NOMO-1 treated with dmso at 0.1 percent for 144 hours (cell line): ENCODE measurements around the gene TMEM44.

ENCODE experiments used
- DNase-seq: peaks from one replicate; lab custom pipeline; 2025; ENCODE audit not compliant: unreplicated experiment; lab: John Stamatoyannopoulos, UW

Gene TMEM44

GRCh38 chr3:194633349-194634004, at the start of gene TMEM44:
TSS of gene TMEM44 (minus strand) at chr3:194633419. CDS start at chr3:194633215, 204 bp downstream.
- DNase-seq: peak; percentile 70

DNA sequence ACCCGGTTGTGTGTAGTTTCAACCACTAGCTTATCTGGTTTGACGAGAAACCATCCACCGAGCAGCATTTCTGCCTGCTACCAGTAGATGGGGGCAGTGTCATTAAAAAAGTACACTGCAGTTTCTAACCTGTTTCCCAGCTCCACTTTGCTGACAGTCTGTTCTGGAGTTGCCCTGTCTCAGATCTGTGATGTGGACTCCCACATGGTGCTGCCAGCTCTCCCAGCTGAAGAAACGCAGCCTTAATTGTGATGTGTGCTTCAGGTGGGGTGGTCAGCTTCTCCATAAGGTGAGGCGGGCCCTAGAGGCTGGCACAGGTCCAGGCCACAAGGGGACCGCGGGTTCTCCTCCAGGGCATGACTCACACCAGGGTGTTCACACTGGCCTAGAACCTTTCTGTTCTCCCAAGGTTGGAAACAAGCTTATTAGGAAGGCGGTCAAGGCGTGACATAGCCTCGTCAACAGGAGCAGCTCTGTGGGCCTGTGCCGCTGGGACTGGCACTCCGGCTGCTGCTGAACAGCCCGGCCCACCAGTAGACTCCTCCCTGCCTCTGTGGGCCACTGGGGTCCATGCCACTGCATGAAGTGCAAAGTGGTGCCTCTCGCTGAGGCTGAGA, 49.6 kb upstream of the TMEM44 start:
- DNase-seq: peak; percentile 59

GRCh38 chr3:194682189-194682693, 49.0 kb upstream of the TMEM44 start:
- no peak for DNase-seq

DNA sequence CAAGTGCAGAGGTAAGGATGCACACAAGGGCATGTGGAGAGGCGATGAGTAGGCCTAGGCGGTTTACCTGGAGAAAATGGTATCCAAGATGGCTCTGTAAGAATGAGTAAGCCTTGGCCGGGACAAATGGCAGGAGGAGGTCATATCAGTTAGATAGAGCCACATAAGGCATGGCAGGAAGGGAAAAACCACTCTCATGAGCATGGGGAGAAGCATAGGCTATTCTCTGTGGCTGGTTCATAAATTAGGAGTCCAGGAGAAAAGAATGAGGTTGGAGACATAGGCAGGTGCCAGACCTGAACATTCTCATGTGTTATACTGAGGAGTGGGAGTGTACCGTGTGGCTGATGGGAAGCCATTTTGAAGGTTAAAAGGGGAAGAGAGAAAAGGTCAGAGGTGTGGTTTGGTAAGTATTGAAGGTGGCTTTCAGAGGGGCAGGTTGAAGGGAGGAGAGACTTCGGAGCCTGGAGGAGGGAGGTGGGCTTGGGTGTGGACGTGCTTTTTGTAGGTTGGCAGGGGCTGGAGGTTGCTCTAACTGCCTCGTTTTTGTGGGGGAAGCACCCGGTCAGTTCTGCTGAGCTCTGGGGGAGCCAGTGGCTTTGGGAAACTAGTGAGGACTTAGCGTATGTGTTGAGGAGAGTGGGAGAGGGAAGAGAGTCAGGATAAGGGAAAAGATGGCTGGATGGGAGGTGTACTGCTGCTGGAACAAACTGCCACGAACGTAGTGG, 47.8 kb upstream of the TMEM44 start:
- DNase-seq: no peak

- no peak for DNase-seq
Observed at GRCh38 chr3:194676471-194676870, 43.3 kb upstream of the TMEM44 start.

GRCh38 chr3:194675680-194676079, 42.5 kb upstream of the TMEM44 start:
- no peak for DNase-seq

DNA sequence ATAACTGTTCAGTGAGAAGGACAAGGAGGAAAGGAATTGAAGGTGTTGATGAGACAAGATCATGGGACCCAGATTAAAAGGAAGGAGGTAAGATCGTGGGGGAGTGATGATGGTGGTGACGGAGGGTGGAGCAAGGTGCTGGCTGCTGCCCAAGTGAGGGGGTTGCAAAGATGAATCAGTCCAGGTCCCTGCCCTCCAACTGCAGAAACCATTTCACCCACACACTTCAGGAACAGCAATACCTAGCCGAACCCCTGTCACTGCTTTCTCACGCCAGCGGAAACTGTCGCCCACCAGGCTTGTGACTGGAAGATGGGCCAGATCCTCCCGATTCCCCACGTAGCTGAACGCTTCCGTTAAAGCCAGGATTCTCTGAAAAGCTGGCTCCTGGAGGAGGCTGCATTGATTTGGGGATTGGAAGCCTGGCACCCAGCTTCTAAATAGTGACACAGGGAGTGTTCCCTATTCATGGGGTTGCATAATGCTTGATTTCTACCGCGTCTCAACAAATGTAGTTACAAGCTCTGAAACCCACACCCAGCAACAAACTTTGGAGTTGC, 41.9 kb upstream of the TMEM44 start:
- DNase-seq: no peak

DNA sequence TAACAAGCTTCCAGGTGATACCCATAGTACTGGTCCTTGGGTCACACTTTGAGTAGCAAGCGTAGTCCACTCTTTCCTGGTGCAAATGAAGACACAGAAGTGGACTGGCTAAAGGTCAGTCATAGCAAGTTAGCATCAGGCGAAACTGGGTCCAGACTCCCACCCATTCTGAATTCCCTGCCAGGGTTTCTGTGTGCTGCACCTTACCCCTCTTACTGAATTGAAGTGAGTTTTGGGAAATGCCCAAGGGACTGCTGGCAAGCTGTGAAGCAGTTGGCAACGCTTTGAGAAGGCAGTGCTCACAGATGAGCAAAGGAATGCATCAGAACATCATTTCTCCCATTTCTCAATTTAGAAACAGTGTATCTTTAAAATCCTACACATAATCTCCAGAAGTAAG, 40.5 kb upstream of the TMEM44 start:
- no peak for DNase-seq

GRCh38 chr3:194672876-194673275, 39.7 kb upstream of the TMEM44 start:
- DNase-seq: no peak

DNA sequence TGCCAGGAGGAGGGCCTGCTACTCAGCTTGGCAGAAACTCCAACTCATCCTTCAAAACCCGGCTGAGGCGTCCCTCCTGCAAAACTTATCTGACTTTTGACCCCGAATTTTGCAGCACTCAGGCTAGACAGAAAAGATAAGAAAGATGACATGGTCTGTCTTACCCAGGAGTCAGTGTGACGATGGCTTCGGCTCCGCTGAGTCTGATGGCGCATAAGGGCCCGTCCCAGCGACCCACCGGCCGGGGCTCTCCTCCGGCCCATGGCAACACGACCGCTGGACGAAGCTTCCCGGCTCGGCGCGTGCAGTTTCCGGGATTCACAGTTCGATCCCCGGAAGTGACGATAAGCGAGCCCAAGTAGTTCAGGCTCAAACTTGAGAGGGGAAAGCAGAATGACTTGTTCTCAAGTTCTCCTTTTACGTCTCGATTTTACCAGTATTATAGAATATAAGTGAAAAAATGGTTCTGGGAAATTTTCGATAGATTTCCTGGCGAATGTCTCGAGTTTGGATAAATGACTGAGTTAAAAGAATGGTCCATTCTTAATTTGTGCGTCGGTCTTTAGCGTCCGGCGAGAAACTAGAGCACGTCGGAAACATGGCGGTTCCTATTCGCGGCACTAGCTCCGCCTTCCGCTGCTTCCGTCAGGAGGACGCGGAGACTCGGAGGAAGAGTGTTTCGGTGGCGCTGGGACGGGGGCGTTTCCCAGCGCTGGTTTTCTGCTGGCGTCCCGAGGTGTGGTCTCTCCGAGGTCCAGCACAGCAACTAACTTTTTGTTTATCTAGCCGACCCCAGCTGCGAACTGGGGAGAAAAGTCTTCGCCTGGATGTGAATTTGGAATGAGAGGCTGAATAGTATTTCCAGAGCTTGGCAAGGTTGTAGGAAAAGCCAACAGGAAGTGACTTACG, 38.9 kb upstream of the TMEM44 start, which contains the start of gene LSG1:
Gene LSG1, minus strand, starts transcription at position 292 of the 909 bp plus-strand sequence. Its CDS starts 29 bp downstream, at position 263.
- peak; percentile 96 for DNase-seq

DNA sequence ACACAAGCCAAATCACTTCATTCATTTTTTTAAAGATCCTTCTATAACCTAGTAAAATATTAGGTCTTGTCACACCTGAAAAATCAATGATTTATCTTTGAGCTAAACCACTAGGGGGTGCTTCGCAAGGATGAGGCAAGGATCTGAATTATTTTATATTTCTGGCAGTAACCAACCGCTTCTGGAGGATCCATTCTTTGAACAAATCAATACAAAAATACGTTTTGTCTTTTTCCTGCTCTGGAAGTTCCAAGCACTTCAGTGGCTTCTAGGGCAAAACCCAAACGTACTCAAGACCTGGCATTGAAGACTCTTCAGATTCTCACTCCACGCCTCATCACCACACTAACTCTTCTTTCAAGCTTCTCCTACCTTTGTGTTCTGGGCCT, 38.3 kb upstream of the TMEM44 start:
- DNase-seq: no peak

DNA sequence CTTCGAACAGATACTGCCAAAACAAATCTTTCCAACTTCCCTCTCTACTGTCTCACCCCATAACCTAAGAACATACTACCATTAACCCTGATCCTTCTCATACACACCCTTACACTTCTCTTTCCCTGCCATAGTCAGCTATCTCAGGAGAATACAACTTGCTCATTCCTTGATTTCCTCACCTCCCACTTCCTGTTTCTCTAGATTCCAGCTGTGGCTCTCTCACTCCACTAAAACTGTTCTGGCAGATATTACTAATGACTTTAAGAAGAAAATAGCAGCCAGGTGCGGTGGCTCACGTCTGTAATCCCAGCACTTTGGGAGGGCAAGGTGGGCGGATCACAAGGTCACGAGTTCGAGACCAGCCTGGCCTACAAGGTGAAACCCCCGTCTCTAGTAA, 34.1 kb upstream of the TMEM44 start:
- DNase-seq: no peak

DNA sequence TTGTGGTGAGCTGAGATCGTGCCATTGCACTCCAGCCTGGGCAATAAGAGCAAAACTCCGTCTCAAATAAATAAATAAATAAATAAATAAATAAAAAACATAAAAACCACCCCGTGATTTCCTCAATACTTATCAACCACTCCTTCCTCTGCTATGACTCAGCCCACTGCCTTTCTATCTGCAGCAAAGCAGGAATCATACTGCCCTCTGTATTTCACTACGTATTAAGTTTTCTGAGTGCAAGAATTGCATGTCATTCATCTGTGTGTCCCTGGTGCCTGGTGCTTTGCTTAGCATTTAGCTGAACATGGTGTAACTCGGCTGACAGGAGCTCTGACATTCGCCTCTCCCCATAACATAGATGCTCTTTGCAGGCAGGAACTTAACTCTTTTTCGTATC, 31.6 kb upstream of the TMEM44 start:
- DNase-seq: no peak

DNA sequence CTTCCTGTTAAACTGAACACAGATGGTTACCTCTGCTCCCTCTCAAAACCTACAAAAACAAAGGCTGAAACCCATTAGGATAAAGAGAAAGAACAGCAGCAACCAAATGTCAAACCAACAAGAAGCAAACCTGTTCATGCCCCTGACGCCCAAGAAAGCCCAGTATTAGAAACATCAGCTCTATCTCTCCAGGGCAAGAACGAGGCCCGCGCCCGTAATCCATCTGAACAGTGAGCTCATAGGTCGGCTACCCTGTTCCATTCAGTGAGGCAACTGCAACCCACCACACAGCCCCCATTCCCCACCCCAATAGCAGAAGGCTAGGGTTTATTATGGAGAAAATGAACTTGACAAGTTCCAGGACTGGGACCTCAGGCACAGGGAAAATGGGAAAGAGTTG, 28.7 kb upstream of the TMEM44 start:
- no peak for DNase-seq

- no peak for DNase-seq
Observed at GRCh38 chr3:194661374-194661773, 28.2 kb upstream of the TMEM44 start.

DNA sequence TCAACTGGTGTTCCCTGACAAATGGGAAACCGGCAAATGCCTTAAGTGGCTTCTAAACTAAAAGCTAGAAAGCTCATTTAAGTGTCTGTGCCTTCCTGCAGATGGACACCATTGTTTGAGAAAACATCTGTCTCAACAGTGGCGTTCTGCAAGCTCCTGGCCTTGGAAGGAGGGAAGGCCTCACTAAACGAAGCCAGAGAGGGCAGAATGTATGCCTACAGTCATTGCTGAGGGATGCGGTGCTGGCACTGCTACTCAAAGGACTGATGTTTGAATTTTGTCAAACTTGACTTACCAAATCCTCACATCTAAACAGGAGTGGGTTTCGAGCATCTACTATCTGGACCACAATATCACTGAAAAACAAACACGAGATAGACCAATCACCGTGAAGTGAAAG, 26.6 kb upstream of the TMEM44 start:
- no peak for DNase-seq

DNA sequence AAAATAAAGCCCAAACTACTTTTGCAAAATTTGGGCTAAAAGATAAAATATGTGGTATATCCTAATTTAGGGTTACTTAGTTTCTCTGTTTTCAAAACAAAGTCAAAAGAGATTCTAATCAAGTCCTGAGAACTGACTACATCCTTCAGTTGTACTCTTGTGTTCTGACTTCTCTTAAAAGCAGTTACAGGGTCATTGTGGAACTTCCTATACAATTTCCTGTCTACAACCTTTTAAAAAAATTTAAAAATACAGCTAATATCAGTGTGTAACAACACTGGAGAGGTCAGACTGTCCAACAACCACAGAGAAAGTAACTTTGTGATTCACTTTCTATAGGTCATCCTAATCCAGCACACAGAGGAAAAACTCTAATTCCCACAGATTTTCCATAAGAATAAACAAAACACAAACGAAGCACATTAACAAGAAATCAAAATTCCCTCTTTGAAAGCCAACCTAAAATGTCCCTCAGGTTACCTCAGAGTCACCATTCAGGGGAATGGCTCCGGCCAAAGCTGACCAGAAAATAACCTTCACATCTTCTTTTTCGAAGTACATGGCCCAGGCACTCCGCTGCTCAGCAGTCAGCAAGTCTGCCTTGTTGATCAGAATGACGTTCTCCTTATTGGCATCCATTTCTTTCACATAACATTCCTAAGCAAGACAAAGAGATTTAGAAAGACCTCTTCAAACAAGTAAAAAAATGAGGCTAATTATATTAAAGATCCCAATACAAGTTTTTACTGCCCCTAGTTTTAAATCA, 25.4 kb upstream of the TMEM44 start:
- no peak for DNase-seq

DNA sequence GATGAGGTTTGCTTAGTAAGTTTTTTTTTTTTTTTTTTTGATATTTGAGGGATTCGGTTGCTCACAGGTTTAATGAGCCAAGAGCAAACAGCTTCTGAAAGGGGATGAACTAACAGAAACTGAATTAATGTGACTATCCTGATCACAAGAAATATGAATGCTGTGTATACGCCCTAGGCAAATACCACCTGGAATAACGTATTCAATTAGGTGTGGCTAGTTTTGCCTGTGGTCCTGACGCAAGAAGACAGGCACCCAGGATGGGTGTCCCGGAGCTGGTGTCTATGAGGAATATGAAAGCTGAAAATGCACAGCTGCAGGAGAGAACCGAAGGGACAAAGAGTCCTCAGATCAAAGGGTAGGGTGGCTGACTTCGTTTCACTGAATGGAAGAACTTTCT, 24.2 kb upstream of the TMEM44 start:
- DNase-seq: no peak

GRCh38 chr3:194654443-194654842, 21.2 kb upstream of the TMEM44 start:
- no peak for DNase-seq

DNA sequence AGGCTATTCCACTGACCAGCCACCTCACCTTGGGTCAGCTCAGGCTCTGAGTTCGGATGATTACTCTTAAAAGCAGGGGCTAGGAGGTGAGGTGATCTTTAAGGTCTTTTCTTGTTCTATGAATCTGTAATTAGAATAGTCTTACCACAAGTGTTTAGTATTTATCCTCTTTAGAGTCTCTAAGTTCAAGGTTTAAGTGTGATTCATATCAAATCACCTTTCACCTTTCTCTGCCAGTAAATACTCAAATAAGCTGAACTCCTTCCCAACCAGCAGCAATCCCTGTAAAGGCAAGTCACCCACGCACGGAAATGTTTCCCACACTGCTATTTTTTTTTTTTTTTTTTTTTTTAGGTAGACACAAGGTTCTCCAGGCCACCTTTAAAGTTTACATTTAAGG, 14.5 kb upstream of the TMEM44 start:
- no peak for DNase-seq
